ENCODE results near the gene NANOS1.

NANOS1 gene

GRCh38 chr10:118983263-118983662, 46.3 kb upstream of the NANOS1 start:
- H3K4me3 ChIP-seq (ENCODE audit: low read depth, low read length), result no peak overlapping the region
- TF ChIP-seq MYC (IDR thresholded peaks at IDR 0.05; ENCODE audit: low read depth, low read length), result no peak
- peak; percentile 85 for DNase-seq (ENCODE audit: low read depth)

DNA sequence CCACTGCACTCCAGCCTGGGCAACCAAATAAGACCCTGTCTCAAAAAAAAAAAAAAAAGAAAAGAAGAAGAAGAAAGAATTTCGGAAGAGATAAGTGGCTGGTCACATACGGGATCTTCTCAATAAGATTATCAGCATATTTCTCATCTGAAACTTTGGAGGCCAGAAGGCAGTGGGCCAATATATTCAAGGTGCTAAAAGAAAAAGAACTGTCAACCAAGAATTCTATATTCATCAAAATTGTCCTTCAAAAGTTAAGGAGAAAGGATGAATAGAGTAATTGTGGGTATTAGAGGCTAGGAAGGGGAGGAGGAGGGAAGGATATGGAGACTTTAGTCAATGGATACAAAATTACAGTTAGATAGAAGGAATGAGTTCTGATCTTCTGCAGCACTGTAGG, 43.9 kb upstream of the NANOS1 start:
- TF ChIP-seq MYC (IDR thresholded peaks at IDR 0.05; ENCODE audit: low read depth, low read length) (no peak), MAX (IDR thresholded peaks at IDR 0.05; ENCODE audit: low read depth, low read length) (no peak), POLR2A (IDR thresholded peaks at IDR 0.05; ENCODE audit: extremely low read depth, insufficient read length) (no peak)
- TF ChIP-seq, protein P1, sequence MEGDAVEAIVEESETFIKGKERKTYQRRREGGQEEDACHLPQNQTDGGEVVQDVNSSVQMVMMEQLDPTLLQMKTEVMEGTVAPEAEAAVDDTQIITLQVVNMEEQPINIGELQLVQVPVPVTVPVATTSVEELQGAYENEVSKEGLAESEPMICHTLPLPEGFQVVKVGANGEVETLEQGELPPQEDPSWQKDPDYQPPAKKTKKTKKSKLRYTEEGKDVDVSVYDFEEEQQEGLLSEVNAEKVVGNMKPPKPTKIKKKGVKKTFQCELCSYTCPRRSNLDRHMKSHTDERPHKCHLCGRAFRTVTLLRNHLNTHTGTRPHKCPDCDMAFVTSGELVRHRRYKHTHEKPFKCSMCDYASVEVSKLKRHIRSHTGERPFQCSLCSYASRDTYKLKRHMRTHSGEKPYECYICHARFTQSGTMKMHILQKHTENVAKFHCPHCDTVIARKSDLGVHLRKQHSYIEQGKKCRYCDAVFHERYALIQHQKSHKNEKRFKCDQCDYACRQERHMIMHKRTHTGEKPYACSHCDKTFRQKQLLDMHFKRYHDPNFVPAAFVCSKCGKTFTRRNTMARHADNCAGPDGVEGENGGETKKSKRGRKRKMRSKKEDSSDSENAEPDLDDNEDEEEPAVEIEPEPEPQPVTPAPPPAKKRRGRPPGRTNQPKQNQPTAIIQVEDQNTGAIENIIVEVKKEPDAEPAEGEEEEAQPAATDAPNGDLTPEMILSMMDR (IDR thresholded peaks at IDR 0.05; ENCODE audit: low read depth, low read length), result no peak
- no peak for DNase-seq (ENCODE audit: low read depth)
- no peak overlapping the region for H3K4me3 ChIP-seq (ENCODE audit: low read depth, low read length)

- TF ChIP-seq, protein P1 (IDR thresholded peaks at IDR 0.05; ENCODE audit: low read depth, low read length), result no peak
- TF ChIP-seq POLR2A (IDR thresholded peaks at IDR 0.05; ENCODE audit: extremely low read depth, insufficient read length), result no peak
- TF ChIP-seq MYC (IDR thresholded peaks at IDR 0.05; ENCODE audit: low read depth, low read length), result no peak
- H3K4me3 ChIP-seq (ENCODE audit: low read depth, low read length), result no peak overlapping the region
- no peak for DNase-seq (ENCODE audit: low read depth)
Observed at GRCh38 chr10:118986815-118987790, 42.4 kb upstream of the NANOS1 start.

DNA sequence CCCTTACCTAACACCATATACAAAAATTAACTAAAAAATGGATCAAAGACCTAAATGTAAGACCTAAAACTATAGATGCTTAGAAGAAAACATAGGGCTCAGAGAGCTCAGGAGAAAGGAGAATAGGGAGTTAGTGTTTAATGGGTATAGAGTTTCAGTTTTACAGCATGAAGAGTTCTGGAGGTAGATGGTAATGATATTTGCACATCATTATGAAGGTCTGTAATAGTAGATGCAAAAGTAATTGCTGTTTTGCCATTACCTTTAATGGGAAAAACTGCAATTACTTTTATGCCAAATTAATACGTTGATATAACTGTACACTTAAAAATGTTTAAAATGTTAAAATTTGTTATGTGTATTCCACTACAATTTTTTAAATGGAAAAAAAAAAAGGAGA, 39.2 kb upstream of the NANOS1 start:
- H3K4me3 ChIP-seq (ENCODE audit: low read depth, low read length), result no peak overlapping the region
- TF ChIP-seq, protein P1 (IDR thresholded peaks at IDR 0.05; ENCODE audit: low read depth, low read length), result no peak
- no peak for TF ChIP-seq MYC (IDR thresholded peaks at IDR 0.05; ENCODE audit: low read depth, low read length)
- TF ChIP-seq MAX (IDR thresholded peaks at IDR 0.05; ENCODE audit: low read depth, low read length), result no peak
- no peak for TF ChIP-seq POLR2A (IDR thresholded peaks at IDR 0.05; ENCODE audit: extremely low read depth, insufficient read length)
- no peak for DNase-seq (ENCODE audit: low read depth)

DNA sequence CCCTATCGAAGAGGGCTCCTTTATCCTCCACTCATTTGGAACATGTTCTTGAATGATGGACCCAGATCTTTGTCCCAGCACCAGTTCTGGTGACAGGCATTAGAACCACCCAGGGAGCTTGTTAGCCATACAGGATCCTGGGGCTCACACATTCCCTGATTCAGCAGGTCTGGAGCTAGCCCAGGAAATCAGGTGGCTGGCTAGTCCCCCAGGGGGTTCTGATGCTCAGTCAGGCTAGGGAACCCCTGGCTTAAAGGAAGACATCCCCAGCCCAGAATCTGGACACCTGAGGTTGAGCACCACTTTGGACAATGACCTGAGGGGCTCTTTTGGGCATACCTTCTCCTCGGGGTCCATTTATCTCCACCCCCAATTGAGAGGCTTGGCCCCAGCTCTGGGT, 37.0 kb upstream of the NANOS1 start:
- no peak overlapping the region for H3K4me3 ChIP-seq (ENCODE audit: low read depth, low read length)
- no peak for DNase-seq (ENCODE audit: low read depth)
- TF ChIP-seq POLR2A (IDR thresholded peaks at IDR 0.05; ENCODE audit: extremely low read depth, insufficient read length) (no peak), MYC (IDR thresholded peaks at IDR 0.05; ENCODE audit: low read depth, low read length) (no peak), MAX (IDR thresholded peaks at IDR 0.05; ENCODE audit: low read depth, low read length) (no peak)
- TF ChIP-seq, protein P1 (IDR thresholded peaks at IDR 0.05; ENCODE audit: low read depth, low read length), result no peak

- TF ChIP-seq MYC (IDR thresholded peaks at IDR 0.05; ENCODE audit: low read depth, low read length) (no peak), MAX (IDR thresholded peaks at IDR 0.05; ENCODE audit: low read depth, low read length) (no peak), POLR2A (IDR thresholded peaks at IDR 0.05; ENCODE audit: extremely low read depth, insufficient read length) (no peak)
- TF ChIP-seq, protein P1 (IDR thresholded peaks at IDR 0.05; ENCODE audit: low read depth, low read length), result no peak
- DNase-seq (ENCODE audit: low read depth), result no peak
- no peak overlapping the region for H3K4me3 ChIP-seq (ENCODE audit: low read depth, low read length)
Observed at GRCh38 chr10:118993214-118993613, 36.3 kb upstream of the NANOS1 start.

All from NB4 (cell line).